Measurements from ENCODE around the gene OXCT2.
A peak's percentile ranks its signal among the peaks of the same experiment; 100 is the strongest.

Gene OXCT2

GRCh38 chr1:39761557-39762260 lies 9.4 kb downstream of the OXCT2 start:
- FAIRE-seq = no peak

- FAIRE-seq = no peak
Measured at GRCh38 chr1:39761016-39761415, 10.1 kb downstream of the OXCT2 start.

- no peak for FAIRE-seq
Measured at GRCh38 chr1:39760074-39761008, 10.8 kb downstream of the OXCT2 start.

GRCh38 chr1:39759436-39759726 lies 11.8 kb downstream of the OXCT2 start:
- no peak for FAIRE-seq

GRCh38 chr1:39758556-39759435 lies 12.4 kb downstream of the OXCT2 start:
- no peak for FAIRE-seq

GRCh38 chr1:39757501-39757900 lies 13.6 kb downstream of the OXCT2 start:
- no peak for FAIRE-seq

GRCh38 chr1:39755965-39756659 lies 15.0 kb downstream of the OXCT2 start:
- FAIRE-seq = no peak

- FAIRE-seq = no peak
Measured at GRCh38 chr1:39754906-39755504, 16.1 kb downstream of the OXCT2 start.

GRCh38 chr1:39754026-39754570 lies 17.1 kb downstream of the OXCT2 start:
- FAIRE-seq = no peak

- FAIRE-seq = no peak
Measured at GRCh38 chr1:39753132-39754025, 17.8 kb downstream of the OXCT2 start.

- FAIRE-seq = no peak
Measured at GRCh38 chr1:39752703-39753102, 18.4 kb downstream of the OXCT2 start.

- no peak for FAIRE-seq
Measured at GRCh38 chr1:39751595-39751994, 19.6 kb downstream of the OXCT2 start.

GRCh38 chr1:39745016-39745670 lies 26.0 kb downstream of the OXCT2 start:
- FAIRE-seq = no peak

GRCh38 chr1:39738622-39739366 lies 32.4 kb downstream of the OXCT2 start, which contains the start of gene PPIE:
Gene PPIE (plus strand): TSS chr1:39738882. CDS start chr1:39738901, 19 bp downstream.
- peak; percentile 85 for FAIRE-seq

- FAIRE-seq = no peak
Measured at GRCh38 chr1:39737546-39738169, 33.5 kb downstream of the OXCT2 start.

GRCh38 chr1:39735731-39736130 lies 35.4 kb downstream of the OXCT2 start:
- no peak for FAIRE-seq

GRCh38 chr1:39733161-39733560 lies 38.0 kb downstream of the OXCT2 start:
- FAIRE-seq = no peak

- no peak for FAIRE-seq
Measured at GRCh38 chr1:39732730-39733129, 38.4 kb downstream of the OXCT2 start.

GRCh38 chr1:39729842-39730241 lies 41.3 kb downstream of the OXCT2 start:
- FAIRE-seq = no peak
